ENCODE data around the gene ATF1. TPM values are rescaled to one million over a fixed set of nuclear protein-coding genes. Genes with fewer than 3 reads are reported as not detected.

Gene ATF1
- total RNA-seq, 1 experiment from 2014 or later = 47.0 TPM

- Mint-ChIP-seq H3K4me1 (ENCODE audit: low read depth, unreplicated experiment) (no peaks in the 10 kb centered on the region), H3K4me3 (ENCODE audit: unreplicated experiment) (no peak overlapping the region), H3K9me3 (ENCODE audit: unreplicated experiment) (no peaks in the 10 kb centered on the region), H3K27ac (ENCODE audit: unreplicated experiment) (no peak overlapping the region), H3K27me3 (ENCODE audit: insufficient read depth, unreplicated experiment) (no peaks in the 10 kb centered on the region), H3K36me3 (ENCODE audit: insufficient read depth, unreplicated experiment) (peaks cover 57% of the 10 kb centered on the region)
- ChIA-PET POLR2A (no interaction called here), CTCF (no interaction called here)
- intact Hi-C loops (cut with micrococcal nuclease; ENCODE audit: unreplicated experiment) = no loop called here
- H3K4me3 ChIP-seq (ENCODE audit: low read depth, low read length) = no peak overlapping the region
- no peak for DNase-seq
- TF ChIP-seq, protein P1, sequence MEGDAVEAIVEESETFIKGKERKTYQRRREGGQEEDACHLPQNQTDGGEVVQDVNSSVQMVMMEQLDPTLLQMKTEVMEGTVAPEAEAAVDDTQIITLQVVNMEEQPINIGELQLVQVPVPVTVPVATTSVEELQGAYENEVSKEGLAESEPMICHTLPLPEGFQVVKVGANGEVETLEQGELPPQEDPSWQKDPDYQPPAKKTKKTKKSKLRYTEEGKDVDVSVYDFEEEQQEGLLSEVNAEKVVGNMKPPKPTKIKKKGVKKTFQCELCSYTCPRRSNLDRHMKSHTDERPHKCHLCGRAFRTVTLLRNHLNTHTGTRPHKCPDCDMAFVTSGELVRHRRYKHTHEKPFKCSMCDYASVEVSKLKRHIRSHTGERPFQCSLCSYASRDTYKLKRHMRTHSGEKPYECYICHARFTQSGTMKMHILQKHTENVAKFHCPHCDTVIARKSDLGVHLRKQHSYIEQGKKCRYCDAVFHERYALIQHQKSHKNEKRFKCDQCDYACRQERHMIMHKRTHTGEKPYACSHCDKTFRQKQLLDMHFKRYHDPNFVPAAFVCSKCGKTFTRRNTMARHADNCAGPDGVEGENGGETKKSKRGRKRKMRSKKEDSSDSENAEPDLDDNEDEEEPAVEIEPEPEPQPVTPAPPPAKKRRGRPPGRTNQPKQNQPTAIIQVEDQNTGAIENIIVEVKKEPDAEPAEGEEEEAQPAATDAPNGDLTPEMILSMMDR (IDR thresholded peaks at IDR 0.05; ENCODE audit: insufficient read depth in 1 of 2, low read depth in 1 of 2, low read length in 1 of 2, severe bottlenecking in 1 of 2, unreplicated experiment in 1 of 2) = no peak
- H3K36me3 ChIP-seq (ENCODE audit: control insufficient read depth, insufficient read depth, low read length) = peaks cover 16% of the 10 kb centered on the region
- H3K9me3 ChIP-seq = no peaks in the 10 kb centered on the region
- no peaks in the 10 kb centered on the region for H3K27me3 ChIP-seq (replicated peaks; ENCODE audit: control insufficient read depth, insufficient read depth, low read length)
- BruUV-seq (replicated peaks) = no TSS peak
- peaks cover 8% of the 10 kb centered on the region; the same call in 1 of the 2 replicates for H3K4me1 ChIP-seq
Observed at GRCh38 chr12:50728841-50729240, 35.1 kb upstream of the ATF1 start.

DNA sequence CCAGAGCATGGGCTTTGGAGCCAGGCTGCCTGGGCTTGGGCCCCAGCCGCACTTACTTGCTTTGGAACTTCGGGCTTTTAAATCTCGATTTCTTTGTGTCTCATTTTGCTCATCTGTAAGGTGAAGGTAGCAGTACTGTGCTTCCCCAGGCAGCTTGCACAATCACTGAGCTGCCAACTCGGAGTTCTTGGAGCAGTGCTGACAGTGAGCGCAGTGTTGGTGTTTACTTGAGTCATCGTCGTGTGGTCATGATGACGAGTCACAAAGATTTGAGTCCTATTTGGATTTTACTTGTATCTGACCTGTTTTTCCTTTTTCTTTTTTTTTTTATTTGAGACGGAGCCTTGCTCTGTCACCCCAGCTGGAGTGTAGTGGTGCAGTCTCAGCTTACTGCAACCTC is 31.3 kb upstream of the ATF1 start:
- Mint-ChIP-seq H3K4me1 (ENCODE audit: low read depth, unreplicated experiment) (peaks cover 6% of the 10 kb centered on the region), H3K27ac (ENCODE audit: unreplicated experiment) (no peak overlapping the region), H3K36me3 (ENCODE audit: insufficient read depth, unreplicated experiment) (peaks cover 75% of the 10 kb centered on the region), H3K9me3 (ENCODE audit: unreplicated experiment) (no peaks in the 10 kb centered on the region), H3K4me3 (ENCODE audit: unreplicated experiment) (no peak overlapping the region), H3K27me3 (ENCODE audit: insufficient read depth, unreplicated experiment) (no peaks in the 10 kb centered on the region)
- TF ChIP-seq, protein P1 (IDR thresholded peaks at IDR 0.05; ENCODE audit: insufficient read depth in 1 of 2, low read depth in 1 of 2, low read length in 1 of 2, severe bottlenecking in 1 of 2, unreplicated experiment in 1 of 2) = no peak
- DNase-seq = no peak
- intact Hi-C loops (cut with micrococcal nuclease; ENCODE audit: unreplicated experiment) = no loop called here
- ChIA-PET POLR2A (no interaction called here), CTCF (interaction anchor here (0.6 to 0.7 kb wide), 2 partner anchors 104 to 257 kb away, joined by 3 to 4 read pairs; no protein-coding TSS in a partner anchor)
- Histone ChIP-seq H3K4me3 (ENCODE audit: low read depth, low read length) (no peak overlapping the region), H3K36me3 (ENCODE audit: control insufficient read depth, insufficient read depth, low read length) (peaks cover 12% of the 10 kb centered on the region), H3K9me3 (no peaks in the 10 kb centered on the region), H3K27me3 (replicated peaks; ENCODE audit: control insufficient read depth, insufficient read depth, low read length) (no peaks in the 10 kb centered on the region), H3K4me1 (peaks cover 8% of the 10 kb centered on the region; the same call in 1 of the 2 replicates)
- no TSS peak for BruUV-seq (replicated peaks)

- ChIA-PET POLR2A (no interaction called here), CTCF (interaction anchor here (0.8 kb wide), 1 partner anchor 225 kb away, joined by 4 read pairs; no protein-coding TSS in a partner anchor)
- Histone ChIP-seq H3K4me1 (peaks cover 8% of the 10 kb centered on the region; the same call in 1 of the 2 replicates), H3K9me3 (no peaks in the 10 kb centered on the region), H3K4me3 (ENCODE audit: low read depth, low read length) (no peak overlapping the region), H3K27me3 (replicated peaks; ENCODE audit: control insufficient read depth, insufficient read depth, low read length) (no peaks in the 10 kb centered on the region), H3K36me3 (ENCODE audit: control insufficient read depth, insufficient read depth, low read length) (peaks cover 12% of the 10 kb centered on the region)
- Mint-ChIP-seq H3K27me3 (ENCODE audit: insufficient read depth, unreplicated experiment) (no peaks in the 10 kb centered on the region), H3K36me3 (ENCODE audit: insufficient read depth, unreplicated experiment) (peaks cover 79% of the 10 kb centered on the region), H3K4me1 (ENCODE audit: low read depth, unreplicated experiment) (peaks cover 6% of the 10 kb centered on the region), H3K27ac (ENCODE audit: unreplicated experiment) (no peak overlapping the region), H3K4me3 (ENCODE audit: unreplicated experiment) (no peak overlapping the region), H3K9me3 (ENCODE audit: unreplicated experiment) (no peaks in the 10 kb centered on the region)
- intact Hi-C loops (cut with micrococcal nuclease; ENCODE audit: unreplicated experiment) = loop anchor here (1.0 kb wide), 1 partner anchor 229 kb away; the partner anchor contains the start of gene DIP2B
- BruUV-seq (replicated peaks) = no TSS peak
- TF ChIP-seq, protein P1 (IDR thresholded peaks at IDR 0.05; ENCODE audit: insufficient read depth in 1 of 2, low read depth in 1 of 2, low read length in 1 of 2, severe bottlenecking in 1 of 2, unreplicated experiment in 1 of 2) = no peak
- no peak for DNase-seq
Observed at GRCh38 chr12:50733706-50734105, 30.2 kb upstream of the ATF1 start.

Measured in Caco-2 (cell line).